GM12874 (cell line): ENCODE data around the gene RGS17.

Experiments
- CTCF ChIP-seq: IDR thresholded peaks from 2 replicates; pipeline ENCODE4 v1.5.1; 2011; ENCODE audit warnings: low read depth, mild to moderate bottlenecking, control low read depth, low read length, moderate library complexity; ENCODE audit not compliant: insufficient read depth

RGS17 gene

GRCh38 chr6:153012856-153013255 is 118.2 kb downstream of the RGS17 start:
- TF ChIP-seq CTCF, result no peak

- TF ChIP-seq CTCF, result no peak
Observed at GRCh38 chr6:153003366-153003690, 127.8 kb downstream of the RGS17 start.

DNA sequence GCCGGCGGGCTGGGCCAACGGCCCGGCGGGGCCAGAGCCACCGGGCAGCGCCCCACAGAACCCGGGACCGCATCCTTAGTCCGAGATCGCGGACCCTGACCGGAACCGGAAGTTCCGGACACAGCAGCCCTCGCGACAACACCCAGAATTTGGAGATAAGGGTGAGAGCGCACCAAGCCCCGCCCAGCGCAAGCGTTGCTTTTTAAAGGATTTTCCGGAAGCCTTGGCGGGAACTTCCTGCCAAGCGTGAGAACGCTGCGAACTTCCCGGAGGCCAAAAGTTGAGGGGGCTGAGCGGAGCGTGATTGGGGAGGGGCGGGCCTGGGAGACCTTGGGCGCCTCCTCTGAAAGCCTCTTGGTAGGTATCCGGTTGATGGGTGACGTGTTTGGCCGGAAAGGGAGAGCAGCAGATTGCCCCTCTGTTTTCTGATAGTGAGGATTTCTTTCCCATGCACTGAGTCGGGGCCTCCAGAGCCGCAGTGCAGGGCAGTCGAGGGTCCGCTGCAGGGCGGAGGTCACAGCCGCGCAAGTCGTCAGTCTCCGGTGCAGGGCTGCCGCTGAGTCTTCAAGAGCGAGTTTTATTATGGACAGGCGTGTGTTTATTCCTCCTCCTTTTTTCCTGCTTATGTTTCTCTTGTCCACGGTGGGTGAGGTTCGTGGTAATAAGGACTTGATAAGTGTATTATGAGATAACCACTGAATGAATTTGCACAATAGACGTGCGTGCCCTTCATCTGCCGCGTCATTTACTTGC is 128.3 kb downstream of the RGS17 start, which contains the start of gene MTRF1L:
TSS of gene MTRF1L (minus strand) at position 97 of the 753 bp plus-strand sequence. CDS start at position 73, 24 bp downstream.
- TF ChIP-seq CTCF, result no peak

DNA sequence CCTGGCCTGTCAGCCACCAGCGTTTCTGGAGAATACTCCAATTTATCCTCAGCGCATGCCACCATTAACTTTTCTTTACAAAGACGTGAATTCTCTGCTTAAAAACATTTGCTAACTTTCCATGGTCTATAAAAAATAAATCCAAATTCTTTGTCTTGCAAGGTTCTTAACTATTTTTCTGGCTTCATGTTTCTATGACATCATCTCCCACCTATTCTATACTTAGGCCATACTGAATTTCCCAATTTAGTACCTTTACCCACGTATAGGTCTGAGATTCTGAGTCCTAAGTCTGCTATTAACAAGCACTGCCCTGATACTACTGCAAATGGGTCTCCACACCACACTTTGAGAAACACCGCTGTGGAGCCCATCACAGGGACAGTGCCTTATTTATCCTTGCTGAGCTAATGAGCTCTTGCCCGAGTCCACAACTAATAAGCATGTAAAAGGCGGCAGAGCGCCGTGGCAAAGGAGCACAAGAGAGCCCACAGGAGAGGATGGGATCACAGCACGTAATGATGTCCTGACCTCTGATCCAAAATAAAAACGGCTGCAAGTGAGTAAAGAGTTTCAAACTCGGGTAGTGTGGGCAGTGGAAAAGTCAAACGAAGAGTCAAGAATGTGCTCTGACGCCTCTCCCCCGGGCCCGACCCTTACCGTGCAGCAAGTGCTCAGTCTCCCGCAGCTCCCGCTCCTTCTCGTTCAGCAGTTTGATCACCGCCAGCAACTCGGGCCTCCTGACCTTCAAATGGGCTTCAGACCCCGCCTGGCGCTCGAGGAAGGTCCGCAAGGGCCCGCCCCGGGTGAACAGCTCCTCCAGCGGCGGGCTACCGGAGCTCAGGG is 129.1 kb downstream of the RGS17 start:
- no peak for TF ChIP-seq CTCF

DNA sequence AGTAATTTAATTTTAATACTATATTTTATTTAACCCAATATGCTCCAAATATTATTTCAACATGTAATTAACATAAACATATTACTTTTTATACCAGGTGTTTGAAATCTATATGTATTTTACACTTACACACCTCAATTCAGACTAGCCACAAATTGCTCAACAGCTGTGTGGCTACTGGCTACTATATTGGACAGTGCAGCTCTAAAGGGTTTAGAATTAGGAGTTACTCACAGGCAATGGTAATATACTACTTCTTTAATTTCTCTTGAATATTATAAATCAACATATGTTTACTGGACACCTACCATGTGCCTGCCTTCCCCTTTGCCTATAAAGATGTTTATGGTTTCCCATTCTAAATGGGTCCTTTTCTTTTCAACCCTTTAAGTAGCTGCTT is 130.8 kb downstream of the RGS17 start:
- no peak for TF ChIP-seq CTCF

DNA sequence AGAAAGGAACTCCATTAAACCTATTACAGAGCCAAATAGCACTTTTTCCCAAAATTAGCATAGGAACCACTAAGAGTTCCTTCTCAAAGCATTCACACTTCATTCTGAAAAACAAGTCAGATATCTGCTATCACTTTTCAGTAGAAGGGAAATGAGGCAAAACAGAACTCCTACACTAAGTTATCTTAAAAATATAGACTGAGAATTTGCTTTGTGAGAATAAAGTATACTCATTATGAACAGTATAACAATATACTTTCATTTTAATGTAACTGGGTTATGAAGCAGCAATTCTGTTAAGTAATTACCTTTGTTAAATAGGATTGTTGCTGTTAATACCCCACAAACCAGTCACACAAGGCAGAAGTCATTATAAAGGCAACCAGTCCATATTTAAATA is 137.2 kb downstream of the RGS17 start:
- no peak for TF ChIP-seq CTCF

GRCh38 chr6:152993431-152993830 is 137.7 kb downstream of the RGS17 start:
- 0 out of 2 replicates have a peak, but pooled peaks have one; percentile 14 for TF ChIP-seq CTCF
